ENCODE data around the gene PPIL4.
"Not testable (repeated sequence)": the region's sequence is repeated elsewhere in the genome, so short reads cannot be mapped to it uniquely, and the experiment has no call there.

Gene PPIL4

GRCh38 chr6:149534742-149535141, 11.1 kb downstream of the PPIL4 start:
- no peak for DNase-seq (ENCODE audit: low read depth in 2 of 2)

DNA sequence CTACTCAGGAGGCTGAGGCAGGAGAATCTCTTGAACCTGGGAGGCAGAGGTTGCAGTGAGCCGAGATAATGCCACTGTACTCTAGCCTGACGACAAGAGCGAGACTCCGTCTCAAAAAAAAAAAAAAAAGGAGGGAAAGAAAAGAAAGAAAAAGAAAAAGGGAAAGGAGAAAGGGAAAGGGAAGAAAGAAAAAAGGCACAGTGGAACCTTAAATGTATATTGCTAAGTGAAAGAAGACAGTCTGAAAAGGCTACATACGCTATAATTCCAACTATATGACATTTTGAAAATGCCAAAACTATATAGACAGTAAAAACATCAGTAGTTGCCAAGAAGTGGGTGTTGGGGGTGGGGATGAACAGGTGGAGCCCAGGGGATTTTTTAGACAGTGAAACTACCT, 16.2 kb downstream of the PPIL4 start:
- DNase-seq (ENCODE audit: low read depth in 2 of 2): no peak

- no peak for DNase-seq (ENCODE audit: low read depth in 2 of 2)
Observed at GRCh38 chr6:149515494-149515893, 30.3 kb downstream of the PPIL4 start.

DNA sequence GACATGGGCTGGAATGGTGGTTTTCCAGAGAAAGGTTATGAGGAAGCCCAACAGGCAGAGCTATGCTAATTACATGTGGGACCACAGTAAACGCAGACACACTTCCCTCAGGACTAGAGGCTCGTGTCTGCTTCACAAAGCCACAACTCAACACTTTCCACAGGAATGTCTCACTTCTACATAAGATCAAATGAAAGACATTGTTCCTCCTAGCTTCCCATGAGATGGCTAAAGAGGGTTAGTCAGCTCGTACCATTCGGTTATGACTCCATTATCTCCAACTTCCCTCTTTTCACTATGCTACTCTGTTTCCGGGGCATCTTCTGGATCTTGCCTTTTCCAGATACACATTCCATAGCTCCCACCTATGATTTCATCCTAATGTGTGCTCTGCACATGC, 31.9 kb downstream of the PPIL4 start:
- DNase-seq (ENCODE audit: low read depth in 2 of 2): no peak

GRCh38 chr6:149510793-149511512, 34.9 kb downstream of the PPIL4 start:
- DNase-seq (ENCODE audit: low read depth in 2 of 2): no peak

- DNase-seq (ENCODE audit: low read depth in 2 of 2): no peak
Observed at GRCh38 chr6:149508485-149508884, 37.4 kb downstream of the PPIL4 start.

DNA sequence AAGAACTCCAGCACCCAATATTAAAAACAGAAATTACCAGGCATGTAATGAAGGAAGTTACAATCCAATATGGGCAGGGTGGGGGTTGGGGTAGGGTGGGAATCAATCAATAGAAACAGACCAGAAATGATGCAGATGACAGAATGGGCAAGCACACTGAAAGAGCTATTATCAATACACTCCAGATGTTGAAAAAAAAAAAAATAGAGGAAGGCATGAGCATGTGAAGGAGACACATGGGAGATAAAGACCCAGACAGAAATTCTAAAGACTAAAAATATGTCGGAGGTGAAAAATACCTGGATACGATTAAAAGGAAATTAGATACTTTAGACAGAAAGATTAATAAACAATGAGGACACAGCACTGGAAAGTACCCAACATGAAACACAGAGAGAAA, 42.0 kb downstream of the PPIL4 start:
- no peak for DNase-seq (ENCODE audit: low read depth in 2 of 2)

GRCh38 chr6:149503276-149503675, 42.6 kb downstream of the PPIL4 start:
- no peak for DNase-seq (ENCODE audit: low read depth in 2 of 2)

DNA sequence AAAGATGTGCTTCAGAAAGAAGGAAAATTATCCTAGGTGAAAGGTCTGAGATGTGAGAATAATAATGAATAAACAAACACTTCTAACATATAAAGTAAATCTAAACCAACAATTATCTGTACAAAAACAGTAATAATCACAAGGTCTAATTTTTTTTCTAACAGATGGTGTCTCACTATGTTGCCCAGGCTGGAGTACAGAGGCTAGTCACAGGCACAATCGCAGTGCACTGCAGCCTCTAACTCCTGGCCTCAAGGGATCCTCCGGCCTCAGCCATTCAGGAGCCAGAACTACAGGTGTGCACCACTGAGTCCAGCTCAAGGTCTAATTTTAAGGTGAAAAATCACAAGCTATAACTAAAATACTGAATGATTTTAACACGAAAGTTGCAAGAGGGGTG, 44.1 kb downstream of the PPIL4 start:
- DNase-seq (ENCODE audit: low read depth in 2 of 2): no peak

DNA sequence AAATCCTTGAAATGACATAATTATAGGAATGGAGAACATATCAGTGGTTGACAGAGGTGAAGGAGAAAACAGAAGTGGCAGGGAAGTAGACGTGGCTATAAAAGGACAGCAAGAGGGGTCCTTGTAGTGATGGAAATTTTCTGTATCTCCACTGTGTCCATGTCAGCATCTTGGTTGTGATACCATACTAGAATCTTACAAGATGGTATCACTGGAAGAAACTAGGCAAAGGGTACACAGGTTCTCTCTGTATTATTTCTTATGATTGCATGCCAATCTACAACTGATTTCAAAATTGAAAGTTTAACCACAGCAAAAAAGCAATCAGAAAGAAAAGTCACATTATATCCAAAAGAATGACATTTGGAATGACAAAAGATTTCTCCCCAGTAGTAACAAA, 44.6 kb downstream of the PPIL4 start:
- DNase-seq (ENCODE audit: low read depth in 2 of 2): no peak

GRCh38 chr6:149500096-149500495, 45.7 kb downstream of the PPIL4 start:
- no peak for DNase-seq (ENCODE audit: low read depth in 2 of 2)

GRCh38 chr6:149499066-149499465, 46.8 kb downstream of the PPIL4 start:
- no peak for DNase-seq (ENCODE audit: low read depth in 2 of 2)

- no peak for DNase-seq (ENCODE audit: low read depth in 2 of 2)
Observed at GRCh38 chr6:149497365-149497764, 48.5 kb downstream of the PPIL4 start.

DNA sequence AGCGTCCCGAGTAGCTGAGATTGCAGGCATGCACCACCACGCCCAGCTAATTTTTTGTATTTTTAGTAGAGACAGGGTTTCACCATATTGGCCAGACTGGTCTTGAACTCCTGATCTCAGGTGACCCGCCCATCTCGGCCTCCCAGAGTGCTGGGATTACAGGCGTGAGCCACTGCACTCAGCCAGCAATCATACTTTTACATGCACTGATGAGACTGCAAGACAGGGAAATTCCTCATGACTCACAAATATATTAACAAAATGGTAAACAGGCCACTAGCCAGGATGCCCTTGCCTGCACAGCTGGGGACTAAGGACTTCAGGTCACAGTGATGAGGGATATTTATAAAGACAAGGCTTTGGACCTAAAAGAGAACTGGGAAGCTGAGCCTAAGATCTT, 49.2 kb downstream of the PPIL4 start:
- not testable (repeated sequence) for DNase-seq (ENCODE audit: low read depth in 2 of 2)

- DNase-seq (ENCODE audit: low read depth in 2 of 2): not testable (repeated sequence)
Observed at GRCh38 chr6:149495349-149496016, 50.4 kb downstream of the PPIL4 start.

- peak in 1 of 2 donors; percentile 31 for DNase-seq (ENCODE audit: low read depth in 2 of 2)
Observed at GRCh38 chr6:149494810-149495209, 51.0 kb downstream of the PPIL4 start.

GRCh38 chr6:149493761-149494320, 52.0 kb downstream of the PPIL4 start:
- DNase-seq (ENCODE audit: low read depth in 2 of 2): no peak

GRCh38 chr6:149492798-149493343, 53.0 kb downstream of the PPIL4 start:
- DNase-seq (ENCODE audit: low read depth in 2 of 2): no peak

GRCh38 chr6:149489967-149490366, 55.9 kb downstream of the PPIL4 start:
- DNase-seq (ENCODE audit: low read depth in 2 of 2): no peak

GRCh38 chr6:149488815-149489214, 57.0 kb downstream of the PPIL4 start:
- DNase-seq (ENCODE audit: low read depth in 2 of 2): peak in 1 of 2 donors; percentile 27

DNA sequence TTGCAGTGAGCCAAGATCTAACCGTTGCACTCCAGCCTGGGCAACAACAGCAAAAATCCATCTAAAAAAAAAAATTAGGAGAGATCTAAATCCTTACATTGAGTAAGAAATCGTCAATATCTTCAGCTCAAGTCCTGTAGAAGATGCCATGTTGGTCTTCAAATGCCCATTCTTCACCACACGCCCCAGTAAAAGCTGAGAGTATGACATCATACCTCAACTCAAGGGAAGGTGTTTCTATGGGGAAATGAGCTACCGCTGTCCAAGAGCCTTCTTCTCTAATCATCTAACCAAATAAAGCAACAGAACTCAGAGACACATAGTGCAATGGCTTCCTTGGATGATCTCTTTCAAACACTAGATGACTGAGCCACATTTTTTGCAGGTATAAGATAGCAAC, 58.5 kb downstream of the PPIL4 start:
- DNase-seq (ENCODE audit: low read depth in 2 of 2): no peak

- DNase-seq (ENCODE audit: low read depth in 2 of 2): peak; percentile 51 to 60
Observed at GRCh38 chr6:149484733-149485700, 60.8 kb downstream of the PPIL4 start, which contains the start of gene ZC3H12D. TSS of gene ZC3H12D (minus strand) at chr6:149485014. CDS start at chr6:149474543, 10,471 bp downstream.
